ENCODE data around the gene NCK2. TPM values are rescaled to one million over a fixed set of nuclear protein-coding genes. Genes with fewer than 3 reads are reported as not detected.

Gene NCK2
- total RNA-seq, 2 experiments from 2014 or later: 84.7 to 87.5 TPM

DNA sequence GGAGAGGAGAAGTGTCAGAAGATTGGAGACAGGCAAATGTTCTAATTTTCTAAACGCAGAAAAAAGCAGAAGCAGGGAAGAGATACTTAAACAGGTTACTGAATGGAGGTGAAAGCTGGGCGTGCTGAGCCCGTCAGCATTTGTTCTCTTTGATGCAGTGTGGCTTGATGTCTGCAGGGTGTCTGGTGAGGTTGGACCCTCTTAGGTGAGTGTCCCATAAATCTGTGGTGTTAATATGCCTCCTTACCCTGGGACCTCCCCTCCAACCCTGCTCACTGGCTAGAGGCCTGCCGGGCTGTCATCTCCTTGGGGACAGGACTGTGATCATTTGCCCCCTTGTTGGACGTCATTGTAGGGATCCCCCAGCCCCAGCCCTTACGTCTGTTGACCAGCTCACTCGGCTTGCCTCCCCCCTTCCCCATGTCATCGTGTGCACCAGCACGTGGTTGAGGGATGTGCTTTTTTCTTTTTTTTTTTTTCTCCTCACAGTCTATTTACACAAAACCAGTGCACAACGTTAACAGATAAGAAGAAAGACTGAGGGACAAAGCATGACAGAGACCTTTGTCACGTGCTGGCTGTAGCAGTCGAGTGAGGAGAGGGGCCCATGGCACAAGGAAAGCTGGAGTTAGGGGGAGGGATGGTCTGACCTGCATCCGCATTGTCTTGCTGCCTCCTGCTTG lies 56.4 kb downstream of the NCK2 start:
- ChIA-PET CTCF (interaction anchor here (1.1 to 2.5 kb wide), 3 partner anchors 9 to 55 kb away, joined by 3 to 11 read pairs (median 4); no protein-coding TSS in a partner anchor), POLR2A (interaction anchor here (4.8 kb wide), 1 partner anchor 54 kb away, joined by 33 read pairs; no protein-coding TSS in a partner anchor)
- intact Hi-C loops (cut with DNase I, micrococcal nuclease): no loop called here
- H3K9me3 Mint-ChIP-seq (ENCODE audit: low read depth): no peaks in the 10 kb centered on the region
- H3K4me3 Mint-ChIP-seq: peak overlapping the region; percentile 32
- ATAC-seq (no peak), DNase-seq (no peak)
- peak overlapping the region; percentile 97 for H3K27ac Mint-ChIP-seq
- H3K27me3 Mint-ChIP-seq: no peaks in the 10 kb centered on the region
- H3K4me1 Mint-ChIP-seq: peaks cover 97% of the 10 kb centered on the region
- H3K36me3 Mint-ChIP-seq (ENCODE audit: low read depth): peaks cover 53% of the 10 kb centered on the region

DNA sequence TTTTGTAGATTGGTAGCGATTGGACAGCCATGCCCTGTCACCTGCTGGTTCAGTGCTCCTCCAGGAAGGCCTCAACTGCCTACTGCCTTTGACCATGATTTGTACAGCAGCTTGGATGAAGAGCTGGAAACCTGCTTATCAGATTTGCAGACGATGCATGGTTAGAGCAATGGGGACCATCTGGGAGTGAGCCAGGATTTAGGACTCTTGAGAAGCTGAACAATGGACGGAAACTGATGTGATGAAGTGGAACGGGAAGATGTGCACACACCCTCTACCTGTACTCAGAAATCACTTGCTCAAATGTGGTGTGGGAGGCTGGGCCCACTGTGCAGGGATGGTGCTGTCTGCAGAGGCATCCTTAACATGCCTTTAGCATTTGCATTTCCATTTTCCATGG lies 57.2 kb downstream of the NCK2 start:
- no peaks in the 10 kb centered on the region for H3K9me3 Mint-ChIP-seq (ENCODE audit: low read depth)
- H3K4me3 Mint-ChIP-seq: peak overlapping the region; percentile 31
- ChIA-PET POLR2A (interaction anchor here (4.8 kb wide), 1 partner anchor 55 kb away, joined by 33 read pairs; no protein-coding TSS in a partner anchor), CTCF (interaction anchor here (0.9 to 1.3 kb wide), 2 partner anchors 46 to 71 kb away, joined by 3 to 4 read pairs; no protein-coding TSS in a partner anchor)
- peak overlapping the region; percentile 97 for H3K27ac Mint-ChIP-seq
- H3K36me3 Mint-ChIP-seq (ENCODE audit: low read depth): peaks cover 56% of the 10 kb centered on the region
- ATAC-seq (no peak), DNase-seq (no peak)
- intact Hi-C loops (cut with DNase I, micrococcal nuclease): loop anchor here (1.0 to 2.0 kb wide), 4 partner anchors 12 to 393 kb away; partner anchors contain the start of gene UXS1 (in 1 of the 2)
- H3K4me1 Mint-ChIP-seq: peaks cover 97% of the 10 kb centered on the region
- H3K27me3 Mint-ChIP-seq: no peaks in the 10 kb centered on the region

DNA sequence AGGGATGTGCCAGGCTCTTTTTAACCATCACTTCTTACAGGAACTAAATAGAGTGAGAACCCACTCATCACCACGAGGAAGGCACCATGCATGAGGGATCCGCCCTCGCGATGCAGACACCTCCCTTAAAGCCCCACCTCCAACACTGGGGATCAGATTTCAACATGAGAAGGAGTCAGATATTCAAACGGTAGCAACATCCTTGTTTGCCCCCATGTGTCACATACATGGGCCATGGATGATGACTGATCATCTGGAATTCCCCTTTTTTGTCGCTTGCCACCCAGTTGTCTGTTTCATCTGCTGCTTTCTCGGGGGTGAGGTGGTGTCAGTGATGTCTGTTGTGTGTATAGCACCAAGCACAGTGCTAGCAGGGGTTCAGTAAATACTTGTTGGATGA lies 57.9 kb downstream of the NCK2 start:
- intact Hi-C loops (cut with DNase I, micrococcal nuclease): loop anchor here (1.0 to 2.0 kb wide), 4 partner anchors 12 to 392 kb away; partner anchors contain the start of gene UXS1 (in 1 of the 2)

DNA sequence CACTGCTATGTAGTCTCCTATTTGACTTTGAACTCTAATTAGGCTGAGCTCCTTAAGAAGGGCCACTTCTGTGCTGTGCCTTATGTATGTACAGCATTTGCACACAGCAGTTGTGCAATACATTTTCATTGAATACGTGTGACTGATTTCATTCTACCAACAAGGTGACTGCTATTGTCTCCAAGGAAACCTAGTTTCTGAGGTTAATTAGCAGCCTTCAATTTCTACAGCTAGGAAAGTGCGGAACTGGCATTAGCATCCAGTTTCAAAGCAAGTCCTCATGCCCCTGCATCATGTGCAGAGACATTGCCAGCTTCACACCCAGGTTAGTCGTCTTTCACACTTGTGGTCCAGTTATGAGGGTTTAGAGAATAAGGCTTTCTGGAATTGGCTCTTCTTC lies 58.6 kb downstream of the NCK2 start:
- peaks cover 95% of the 10 kb centered on the region for H3K4me1 Mint-ChIP-seq
- peak; percentile 62 for DNase-seq
- peak; percentile 53 for ATAC-seq
- POLR2A ChIA-PET: interaction anchor here (0.6 to 2.2 kb wide), 14 partner anchors 15 to 356 kb away, joined by 3 to 31 read pairs (median 4); no protein-coding TSS in a partner anchor
- H3K27ac Mint-ChIP-seq: peak overlapping the region; percentile 97
- CTCF ChIA-PET: interaction anchor here (0.5 to 1.9 kb wide), 12 partner anchors 12 to 256 kb away, joined by 3 to 8 read pairs (median 3); no protein-coding TSS in a partner anchor
- no peaks in the 10 kb centered on the region for H3K27me3 Mint-ChIP-seq
- H3K9me3 Mint-ChIP-seq (ENCODE audit: low read depth): no peaks in the 10 kb centered on the region
- no peak overlapping the region for H3K4me3 Mint-ChIP-seq
- intact Hi-C loops (cut with DNase I, micrococcal nuclease): loop anchor here (1.0 to 2.0 kb wide), 5 partner anchors 33 to 391 kb away; partner anchors contain the start of gene UXS1 (in 1 of the 2)
- peaks cover 60% of the 10 kb centered on the region for H3K36me3 Mint-ChIP-seq (ENCODE audit: low read depth)

More for the DNA sequence above, 57.9 kb downstream of the NCK2 start:
- peak overlapping the region; percentile 97 for H3K27ac Mint-ChIP-seq
- POLR2A ChIA-PET: interaction anchor here (1.6 to 2.2 kb wide), 3 partner anchors 49 to 132 kb away, joined by 5 to 31 read pairs (median 7); no protein-coding TSS in a partner anchor
- no peaks in the 10 kb centered on the region for H3K9me3 Mint-ChIP-seq (ENCODE audit: low read depth)
- peaks cover 96% of the 10 kb centered on the region for H3K4me1 Mint-ChIP-seq
- peaks cover 57% of the 10 kb centered on the region for H3K36me3 Mint-ChIP-seq (ENCODE audit: low read depth)
- CTCF ChIA-PET: interaction anchor here (0.5 to 1.7 kb wide), 7 partner anchors 11 to 256 kb away, joined by 3 to 5 read pairs (median 3); no protein-coding TSS in a partner anchor
- peak; percentile 78 for ATAC-seq
- H3K4me3 Mint-ChIP-seq: peak overlapping the region; percentile 31
- H3K27me3 Mint-ChIP-seq: no peaks in the 10 kb centered on the region
- DNase-seq: peak; percentile 83

DNA sequence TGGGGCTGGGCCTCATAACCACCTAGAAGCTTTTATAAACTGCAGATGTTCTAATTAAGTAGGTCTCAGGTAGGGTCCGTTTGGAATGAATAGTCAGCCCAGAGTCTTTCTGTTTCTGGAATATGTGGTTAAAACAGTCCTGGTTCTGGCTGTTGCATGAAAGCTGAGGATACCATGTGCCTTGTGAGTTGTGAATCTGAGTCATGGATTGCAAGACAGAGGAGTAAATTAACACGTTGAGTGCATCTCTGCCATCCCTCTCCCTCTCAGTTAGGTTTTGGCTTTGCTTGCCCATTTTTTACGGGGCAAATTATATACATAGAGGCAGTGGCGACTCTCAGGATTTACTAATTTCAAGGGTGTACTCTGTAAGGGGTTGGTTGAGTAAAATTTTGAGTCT lies 59.1 kb downstream of the NCK2 start:
- Mint-ChIP-seq H3K27me3 (no peaks in the 10 kb centered on the region), H3K27ac (peak overlapping the region; percentile 97), H3K4me1 (peaks cover 95% of the 10 kb centered on the region), H3K9me3 (ENCODE audit: low read depth) (no peaks in the 10 kb centered on the region), H3K36me3 (ENCODE audit: low read depth) (peaks cover 64% of the 10 kb centered on the region), H3K4me3 (peak overlapping the region; percentile 17)
- ChIA-PET POLR2A (interaction anchor here (0.7 to 2.2 kb wide), 12 partner anchors 15 to 356 kb away, joined by 3 to 31 read pairs (median 4); no protein-coding TSS in a partner anchor), CTCF (interaction anchor here (0.7 to 1.9 kb wide), 10 partner anchors 12 to 84 kb away, joined by 3 to 8 read pairs (median 4); no protein-coding TSS in a partner anchor)
- ATAC-seq: peak; percentile 31
- intact Hi-C loops (cut with DNase I, micrococcal nuclease): loop anchor here (1.0 to 2.0 kb wide), 5 partner anchors 33 to 391 kb away; partner anchors contain the start of gene UXS1 (in 1 of the 2)
- DNase-seq: no peak

DNA sequence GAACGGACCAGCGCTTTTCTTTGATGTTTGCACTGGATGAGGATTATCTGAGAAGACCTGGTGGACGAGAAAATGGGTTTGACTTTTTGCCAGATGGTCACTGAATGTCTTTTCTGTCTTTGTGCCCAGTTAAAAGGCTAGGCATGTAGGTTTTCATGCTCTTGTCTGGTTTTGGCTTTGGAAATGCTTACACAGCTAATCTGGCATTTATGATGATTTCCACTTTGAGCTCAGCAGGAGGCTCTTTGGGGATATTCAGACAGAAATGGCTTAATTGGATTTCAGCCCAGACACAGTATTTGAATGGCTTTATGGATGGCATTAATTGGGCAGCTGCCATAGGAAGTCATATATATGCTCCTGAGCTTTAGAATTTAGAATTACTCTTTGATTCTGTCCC lies 59.6 kb downstream of the NCK2 start:
- intact Hi-C loops (cut with DNase I, micrococcal nuclease): no loop called here
- peaks cover 66% of the 10 kb centered on the region for H3K36me3 Mint-ChIP-seq (ENCODE audit: low read depth)
- H3K4me1 Mint-ChIP-seq: peaks cover 95% of the 10 kb centered on the region
- CTCF ChIA-PET: interaction anchor here (0.5 to 1.9 kb wide), 8 partner anchors 12 to 228 kb away, joined by 3 to 8 read pairs (median 4); no protein-coding TSS in a partner anchor
- POLR2A ChIA-PET: interaction anchor here (0.9 to 2.2 kb wide), 7 partner anchors 27 to 131 kb away, joined by 3 to 31 read pairs (median 5); no protein-coding TSS in a partner anchor
- H3K27ac Mint-ChIP-seq: peak overlapping the region; percentile 97
- no peaks in the 10 kb centered on the region for H3K27me3 Mint-ChIP-seq
- peak overlapping the region; percentile 17 for H3K4me3 Mint-ChIP-seq
- no peak for DNase-seq
- H3K9me3 Mint-ChIP-seq (ENCODE audit: low read depth): no peaks in the 10 kb centered on the region
- no peak for ATAC-seq

DNA sequence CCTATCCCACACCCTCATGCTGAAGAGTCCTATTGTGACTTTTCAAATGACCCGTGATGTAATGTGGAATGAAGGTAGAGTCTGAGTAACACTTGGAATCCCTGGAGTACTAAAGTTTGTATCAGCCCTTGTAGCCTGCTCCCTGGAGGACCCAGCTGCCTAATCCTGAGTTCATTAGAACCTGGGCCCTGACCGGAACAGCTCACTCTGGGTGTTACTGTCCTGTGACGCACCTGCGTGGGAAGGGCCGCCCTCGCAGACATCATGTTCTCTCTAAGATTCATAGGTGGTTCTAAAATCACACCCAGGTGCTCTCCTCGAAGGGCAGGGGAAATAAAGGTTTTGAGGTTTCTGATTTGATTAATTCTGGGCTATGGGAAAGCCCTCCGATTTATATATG lies 62.3 kb downstream of the NCK2 start:
- intact Hi-C loops (cut with DNase I, micrococcal nuclease): no loop called here
- no peaks in the 10 kb centered on the region for H3K27me3 Mint-ChIP-seq
- no peak for ATAC-seq
- peaks cover 56% of the 10 kb centered on the region for H3K36me3 Mint-ChIP-seq (ENCODE audit: low read depth)
- ChIA-PET CTCF (no interaction called here), POLR2A (interaction anchor here (0.6 to 1.0 kb wide), 2 partner anchors 53 to 141 kb away, joined by 3 read pairs; no protein-coding TSS in a partner anchor)
- no peak overlapping the region for H3K4me3 Mint-ChIP-seq
- peak overlapping the region; percentile 32 for H3K27ac Mint-ChIP-seq
- H3K4me1 Mint-ChIP-seq: peaks cover 91% of the 10 kb centered on the region
- H3K9me3 Mint-ChIP-seq (ENCODE audit: low read depth): no peaks in the 10 kb centered on the region
- DNase-seq: peak; percentile 74

DNA sequence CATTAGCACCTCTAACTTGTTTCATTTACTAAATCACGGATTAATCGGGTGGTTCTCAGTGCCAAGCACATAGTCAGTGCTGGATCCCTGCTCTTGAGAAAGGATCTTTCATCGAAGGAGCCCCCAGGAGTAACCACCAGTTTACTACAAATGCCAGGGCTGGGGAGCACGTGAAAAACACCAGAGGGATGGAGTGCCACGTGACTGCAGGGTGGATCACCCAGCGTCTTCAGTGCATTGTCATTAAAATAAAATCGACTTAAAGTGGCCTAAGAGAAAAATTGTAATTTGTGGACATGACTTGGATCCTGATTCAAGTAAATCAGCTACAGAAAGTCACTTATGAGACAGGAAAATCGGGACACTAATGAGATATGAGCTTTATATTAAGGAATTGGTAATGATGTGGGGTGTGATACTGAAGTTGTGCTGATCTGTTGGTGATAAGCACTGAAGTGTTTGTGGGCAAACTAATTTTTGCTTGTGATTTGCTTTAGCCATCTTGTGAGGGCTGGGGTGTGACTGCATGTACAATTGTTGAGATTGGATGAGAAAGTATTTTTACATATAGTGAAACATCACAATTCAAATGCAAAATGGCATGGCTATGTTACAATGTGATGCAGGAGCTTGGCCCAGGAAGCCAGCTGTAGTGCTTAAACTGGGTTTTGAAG lies 63.8 kb downstream of the NCK2 start:
- peaks cover 91% of the 10 kb centered on the region for H3K4me1 Mint-ChIP-seq
- H3K36me3 Mint-ChIP-seq (ENCODE audit: low read depth): peaks cover 52% of the 10 kb centered on the region
- intact Hi-C loops (cut with DNase I, micrococcal nuclease): no loop called here
- peak overlapping the region; percentile 89 for H3K27ac Mint-ChIP-seq
- DNase-seq: no peak
- H3K4me3 Mint-ChIP-seq: peak overlapping the region; percentile 20
- POLR2A ChIA-PET: interaction anchor here (1.0 kb wide), 1 partner anchor 62 kb away, joined by 5 read pairs; no protein-coding TSS in a partner anchor
- CTCF ChIA-PET: interaction anchor here (1.1 to 1.2 kb wide), 2 partner anchors 9 to 28 kb away, joined by 3 read pairs; no protein-coding TSS in a partner anchor
- ATAC-seq: no peak
- H3K9me3 Mint-ChIP-seq (ENCODE audit: low read depth): no peaks in the 10 kb centered on the region
- H3K27me3 Mint-ChIP-seq: no peaks in the 10 kb centered on the region

DNA sequence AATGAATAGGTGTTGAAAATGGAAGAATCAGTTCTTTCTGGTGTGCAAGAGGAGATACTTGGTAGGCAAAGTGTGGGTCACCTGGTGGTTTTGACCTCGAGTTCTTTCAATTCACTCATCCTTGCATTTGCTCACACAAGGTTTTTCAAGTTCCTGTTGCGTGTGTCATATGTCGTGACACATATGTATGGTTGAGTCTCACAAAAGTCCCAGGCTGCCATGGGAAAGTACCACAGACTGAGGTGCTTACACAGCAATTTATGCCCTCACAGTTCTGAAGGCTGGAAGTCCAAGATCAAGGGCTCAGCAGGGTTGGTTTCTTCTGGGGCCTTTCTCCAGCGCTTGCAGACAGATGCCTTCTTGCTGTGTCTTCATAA lies 64.4 kb downstream of the NCK2 start:
- Mint-ChIP-seq H3K27me3 (no peaks in the 10 kb centered on the region), H3K9me3 (ENCODE audit: low read depth) (no peaks in the 10 kb centered on the region), H3K27ac (peak overlapping the region; percentile 89), H3K4me3 (peak overlapping the region; percentile 20), H3K4me1 (peaks cover 90% of the 10 kb centered on the region), H3K36me3 (ENCODE audit: low read depth) (peaks cover 51% of the 10 kb centered on the region)
- ChIA-PET CTCF (interaction anchor here (1.1 to 1.2 kb wide), 2 partner anchors 10 to 27 kb away, joined by 3 read pairs; no protein-coding TSS in a partner anchor), POLR2A (interaction anchor here (1.0 kb wide), 1 partner anchor 62 kb away, joined by 5 read pairs; no protein-coding TSS in a partner anchor)
- ATAC-seq: peak; percentile 86
- intact Hi-C loops (cut with DNase I, micrococcal nuclease): no loop called here
- DNase-seq: peak; percentile 72

DNA sequence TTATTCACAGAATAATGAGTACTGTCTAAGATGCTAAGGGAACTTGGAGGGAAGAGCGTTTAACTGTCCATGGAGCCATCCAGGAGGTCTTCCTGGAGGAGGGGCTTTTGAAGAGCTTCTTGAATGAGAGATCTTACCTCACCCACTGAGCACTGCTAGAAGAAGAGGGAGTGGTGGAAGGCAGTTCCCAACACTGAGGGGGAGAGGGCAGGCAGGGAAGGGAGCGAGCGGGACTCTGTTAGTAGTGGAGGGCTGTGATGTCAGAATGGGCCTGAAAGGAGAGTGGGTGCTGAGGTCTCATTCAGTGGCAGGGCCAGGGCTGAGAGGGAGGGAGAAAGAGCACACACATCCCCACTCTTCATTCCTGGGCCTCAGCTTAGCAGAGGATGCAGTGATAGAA lies 65.0 kb downstream of the NCK2 start:
- H3K27ac Mint-ChIP-seq: peak overlapping the region; percentile 89
- intact Hi-C loops (cut with DNase I, micrococcal nuclease): no loop called here
- H3K4me3 Mint-ChIP-seq: no peak overlapping the region
- H3K9me3 Mint-ChIP-seq (ENCODE audit: low read depth): no peaks in the 10 kb centered on the region
- DNase-seq (no peak), ATAC-seq (no peak)
- ChIA-PET POLR2A (no interaction called here), CTCF (interaction anchor here (0.8 kb wide), 1 partner anchor 37 kb away, joined by 3 read pairs; no protein-coding TSS in a partner anchor)
- H3K27me3 Mint-ChIP-seq: no peaks in the 10 kb centered on the region
- peaks cover 90% of the 10 kb centered on the region for H3K4me1 Mint-ChIP-seq
- H3K36me3 Mint-ChIP-seq (ENCODE audit: low read depth): peaks cover 52% of the 10 kb centered on the region

Data from activated CD4-positive, alpha-beta T cell treated with anti-CD3 and anti-CD28 coated beads for 36 hours (primary cell).